ENCODE data around the gene TRPM4.

GRCh38 chr19:49231804-49232203, 74.2 kb downstream of the TRPM4 start:
- TF ChIP-seq CTCF (IDR thresholded peaks at IDR 0.05 in 8 of 11, conservative IDR thresholded peaks at IDR 0.05 in 3 of 11) (no peak), POLR2A (IDR thresholded peaks at IDR 0.05) (no peak)
